UCSD-AML1 (cell line): ENCODE data around the gene BTBD16.
A peak's percentile ranks its signal among the peaks of the same experiment; 100 is the strongest.

Experiments
- DNase-seq: peaks from one replicate; lab custom pipeline; 2025; ENCODE audit not compliant: unreplicated experiment; lab: John Stamatoyannopoulos, UW

Gene BTBD16

GRCh38 chr10:122338609-122339441, 67.7 kb downstream of the BTBD16 start:
- no peak for DNase-seq

GRCh38 chr10:122341141-122341810, 70.2 kb downstream of the BTBD16 start:
- no peak for DNase-seq

GRCh38 chr10:122342293-122343134, 71.4 kb downstream of the BTBD16 start:
- DNase-seq: peak; percentile 20

GRCh38 chr10:122343135-122343800, 72.2 kb downstream of the BTBD16 start:
- DNase-seq: no peak

GRCh38 chr10:122343936-122344335, 72.8 kb downstream of the BTBD16 start:
- no peak for DNase-seq

- no peak for DNase-seq
These were observed 73.7 kb downstream of the BTBD16 start for GRCh38 chr10:122344741-122345258.

GRCh38 chr10:122346326-122346950, 75.3 kb downstream of the BTBD16 start:
- DNase-seq: no peak

GRCh38 chr10:122347170-122347841, 76.2 kb downstream of the BTBD16 start:
- DNase-seq: no peak

- no peak for DNase-seq
These were observed 77.4 kb downstream of the BTBD16 start for GRCh38 chr10:122348512-122348911.

GRCh38 chr10:122348935-122349361, 77.9 kb downstream of the BTBD16 start:
- no peak for DNase-seq

GRCh38 chr10:122349758-122350369, 78.8 kb downstream of the BTBD16 start:
- no peak for DNase-seq

GRCh38 chr10:122350893-122351292, 79.8 kb downstream of the BTBD16 start:
- DNase-seq: no peak

GRCh38 chr10:122352817-122353525, 81.9 kb downstream of the BTBD16 start:
- DNase-seq: no peak

- no peak for DNase-seq
These were observed 83.3 kb downstream of the BTBD16 start for GRCh38 chr10:122354383-122354782.

GRCh38 chr10:122357685-122358084, 86.6 kb downstream of the BTBD16 start:
- no peak for DNase-seq

GRCh38 chr10:122359621-122360020, 88.5 kb downstream of the BTBD16 start:
- DNase-seq: no peak

GRCh38 chr10:122361046-122361445, 90.0 kb downstream of the BTBD16 start:
- no peak for DNase-seq

- DNase-seq: no peak
These were observed 91.0 kb downstream of the BTBD16 start for GRCh38 chr10:122362031-122362592.
